Neutrophil (primary cell): ENCODE measurements around the gene TSPYL4.

Source experiments
- H3K27ac ChIP-seq: fragments of 200-600 bp; sonication (generic); 2 replicates; pipeline ENCODE4 v1.5.1; 2016; ENCODE audit warnings: mild to moderate bottlenecking, moderate library complexity
- H3K27me3 ChIP-seq: fragments of 200-600 bp; sonication (generic); 2 replicates; pipeline ENCODE4 v1.6.0; 2016; ENCODE audit warnings: mild to moderate bottlenecking
- H3K36me3 ChIP-seq: fragments of 200-600 bp; sonication (generic); 2 replicates; pipeline ENCODE4 v1.5.1; 2017
- H3K4me1 ChIP-seq, 2 experiments: fragments of 200-600 bp in 1 of 2; sonication (generic) in 1 of 2; 1 replicate in 1 of 2; 2 replicates in 1 of 2; pipeline versions ENCODE4 v1.5.1 to v1.6.1; 2013 to 2016; ENCODE audit warnings: low read depth in 1 of 2, low read length in 1 of 2, mild to moderate bottlenecking in 1 of 2, moderate library complexity in 1 of 2; ENCODE audit not compliant: control insufficient read depth in 1 of 2, insufficient read depth in 1 of 2
- H3K4me3 ChIP-seq, 2 experiments: fragments of 200-600 bp in 1 of 2; sonication (generic) in 1 of 2; 1 replicate in 1 of 2; 2 replicates in 1 of 2; pipeline ENCODE4 v1.5.1; 2013 to 2016; ENCODE audit warnings: low read depth in 1 of 2, low read length in 1 of 2, mild to moderate bottlenecking in 1 of 2, moderate library complexity in 1 of 2
- H3K9me3 ChIP-seq: fragments of 200-600 bp; sonication (generic); 2 replicates; pipeline ENCODE4 v1.5.1; 2016
- TF ChIP-seq, protein P1 (sequence below): fragments of 200-600 bp; sonication (generic); IDR thresholded peaks from 2 replicates; pipeline ENCODE4 v1.5.1; 2016; ENCODE audit warnings: antibody characterized with exemption

The TSPYL4 gene

DNA sequence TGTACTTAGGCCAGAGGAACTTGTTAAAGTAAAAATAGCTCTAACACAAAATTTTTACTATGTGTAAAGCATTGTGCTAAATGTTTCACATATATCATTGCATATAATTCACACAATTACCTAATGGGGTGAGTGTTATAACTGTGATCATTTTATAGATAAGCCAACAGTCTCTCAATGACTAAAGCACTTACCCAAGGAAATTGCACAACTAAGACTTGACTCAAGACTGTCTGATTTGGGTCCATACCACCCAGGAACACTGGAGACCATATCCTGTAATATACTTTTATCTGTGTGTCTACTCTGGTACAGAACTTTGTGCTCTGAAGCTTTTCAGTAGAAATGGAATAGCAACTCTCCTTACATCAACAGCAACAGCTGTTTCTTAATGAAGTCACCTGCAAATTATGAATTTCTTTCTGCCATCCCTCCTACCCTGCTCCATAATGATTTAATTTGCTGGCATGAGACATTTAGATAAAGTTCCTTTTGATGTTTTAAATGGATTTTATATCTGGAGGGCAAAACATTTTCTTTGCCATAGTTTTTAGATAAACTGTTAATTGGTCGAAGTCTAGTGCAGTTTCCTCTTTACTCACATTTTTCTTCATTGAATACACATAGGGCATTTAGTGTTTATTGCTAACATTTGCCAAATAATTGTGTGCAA is 47.5 kb downstream of the TSPYL4 start:
- no peaks in the 10 kb centered on the region for H3K36me3 ChIP-seq
- TF ChIP-seq, protein P1, sequence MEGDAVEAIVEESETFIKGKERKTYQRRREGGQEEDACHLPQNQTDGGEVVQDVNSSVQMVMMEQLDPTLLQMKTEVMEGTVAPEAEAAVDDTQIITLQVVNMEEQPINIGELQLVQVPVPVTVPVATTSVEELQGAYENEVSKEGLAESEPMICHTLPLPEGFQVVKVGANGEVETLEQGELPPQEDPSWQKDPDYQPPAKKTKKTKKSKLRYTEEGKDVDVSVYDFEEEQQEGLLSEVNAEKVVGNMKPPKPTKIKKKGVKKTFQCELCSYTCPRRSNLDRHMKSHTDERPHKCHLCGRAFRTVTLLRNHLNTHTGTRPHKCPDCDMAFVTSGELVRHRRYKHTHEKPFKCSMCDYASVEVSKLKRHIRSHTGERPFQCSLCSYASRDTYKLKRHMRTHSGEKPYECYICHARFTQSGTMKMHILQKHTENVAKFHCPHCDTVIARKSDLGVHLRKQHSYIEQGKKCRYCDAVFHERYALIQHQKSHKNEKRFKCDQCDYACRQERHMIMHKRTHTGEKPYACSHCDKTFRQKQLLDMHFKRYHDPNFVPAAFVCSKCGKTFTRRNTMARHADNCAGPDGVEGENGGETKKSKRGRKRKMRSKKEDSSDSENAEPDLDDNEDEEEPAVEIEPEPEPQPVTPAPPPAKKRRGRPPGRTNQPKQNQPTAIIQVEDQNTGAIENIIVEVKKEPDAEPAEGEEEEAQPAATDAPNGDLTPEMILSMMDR, result no peak
- H3K4me1 ChIP-seq, result peaks cover 0 to 6% of the 10 kb centered on the region in 2 experiments
- no peaks in the 10 kb centered on the region for H3K27me3 ChIP-seq
- no peak overlapping the region for H3K4me3 ChIP-seq
- no peaks in the 10 kb centered on the region for H3K9me3 ChIP-seq
- H3K27ac ChIP-seq, result no peak overlapping the region

DNA sequence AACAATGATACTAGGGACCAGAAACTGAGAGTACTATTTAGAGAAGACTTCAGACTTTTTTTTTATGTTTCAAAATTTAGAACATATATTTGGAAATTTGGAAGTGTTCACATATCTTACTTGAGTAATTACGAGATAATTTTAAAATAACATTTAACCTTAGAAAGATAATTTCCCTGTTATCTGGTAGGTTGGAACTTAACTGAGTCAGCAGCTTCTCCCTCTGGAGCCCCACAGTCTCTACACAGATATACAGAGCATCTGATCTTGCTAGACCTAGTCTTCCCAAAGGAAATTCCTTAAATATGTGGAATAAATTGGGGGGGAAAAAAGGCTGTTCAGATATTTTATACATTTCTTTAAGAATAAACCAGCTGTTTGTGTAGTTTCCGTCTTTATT is 48.6 kb downstream of the TSPYL4 start:
- Histone ChIP-seq H3K27ac (no peak overlapping the region), H3K4me3 (no peak overlapping the region), H3K27me3 (no peaks in the 10 kb centered on the region), H3K4me1 (peaks cover 0 to 6% of the 10 kb centered on the region in 2 experiments), H3K36me3 (no peaks in the 10 kb centered on the region), H3K9me3 (no peaks in the 10 kb centered on the region)
- TF ChIP-seq, protein P1, result no peak

- TF ChIP-seq, protein P1, result no peak
- Histone ChIP-seq H3K4me1 (peaks cover 0 to 6% of the 10 kb centered on the region in 2 experiments), H3K9me3 (no peaks in the 10 kb centered on the region), H3K36me3 (no peaks in the 10 kb centered on the region), H3K4me3 (no peak overlapping the region), H3K27ac (no peak overlapping the region), H3K27me3 (no peaks in the 10 kb centered on the region)
Observed at GRCh38 chr6:116201538-116201937, 52.3 kb downstream of the TSPYL4 start.

- no peak overlapping the region for H3K4me3 ChIP-seq
- no peaks in the 10 kb centered on the region for H3K27me3 ChIP-seq
- TF ChIP-seq, protein P1, result no peak
- H3K27ac ChIP-seq, result no peak overlapping the region
- H3K36me3 ChIP-seq, result no peaks in the 10 kb centered on the region
- no peaks in the 10 kb centered on the region for H3K4me1 ChIP-seq
- no peaks in the 10 kb centered on the region for H3K9me3 ChIP-seq
Observed at GRCh38 chr6:116200619-116201249, 53.1 kb downstream of the TSPYL4 start.
